ENCODE results near the gene ARHGAP4. TPM values are rescaled to one million over a fixed set of nuclear protein-coding genes. Genes with fewer than 3 reads are reported as not detected.

Gene ARHGAP4
- total and polyA plus RNA-seq, 3 donors from 2014 or later = 25.6 to 41.3 (median 34.6) TPM

GRCh38 chrX:153865321-153865580 is 60.8 kb downstream of the ARHGAP4 start:
- 100% methylated on average over 3 of the region's 11 CpGs for WGBS, 2 donors
- intact Hi-C loops (cut with DNase I; ENCODE audit: low total_unique reads) = no loop called here
- Histone ChIP-seq H3K4me3 (no peak overlapping the region), H3K27ac (no peak overlapping the region), H3K4me1 (no peaks in the 10 kb centered on the region), H3K9me3 (no peaks in the 10 kb centered on the region), H3K36me3 (ENCODE audit: low read depth, missing control alignments) (no peaks in the 10 kb centered on the region), H3K27me3 (no peaks in the 10 kb centered on the region)
- no peak for DNase-seq
- TF ChIP-seq POLR2A (IDR thresholded peaks at IDR 0.05) = no peak
- no peak for TF ChIP-seq CTCF (IDR thresholded peaks at IDR 0.05)

GRCh38 chrX:153864561-153865320 is 61.3 kb downstream of the ARHGAP4 start:
- Histone ChIP-seq H3K4me1 (no peaks in the 10 kb centered on the region), H3K27ac (no peak overlapping the region), H3K36me3 (ENCODE audit: low read depth, missing control alignments) (no peaks in the 10 kb centered on the region), H3K9me3 (no peaks in the 10 kb centered on the region), H3K27me3 (no peaks in the 10 kb centered on the region), H3K4me3 (no peak overlapping the region)
- 89% methylated on average over 17 of the region's 30 CpGs; no CpG with 5 or more reads in 1 of the 2 donors for WGBS, 2 donors
- DNase-seq = no peak
- intact Hi-C loops (cut with DNase I; ENCODE audit: low total_unique reads) = no loop called here
- TF ChIP-seq POLR2A (IDR thresholded peaks at IDR 0.05) = no peak
- TF ChIP-seq CTCF (IDR thresholded peaks at IDR 0.05) = no peak

- no peak overlapping the region for H3K27ac ChIP-seq
- DNase-seq = no peak
- no peaks in the 10 kb centered on the region for H3K4me1 ChIP-seq
- no peaks in the 10 kb centered on the region for H3K36me3 ChIP-seq (ENCODE audit: low read depth, missing control alignments)
- 85 to 97% methylated on average over 5 to 10 of the region's 10 CpGs for WGBS, 2 donors
- no peak for TF ChIP-seq CTCF (IDR thresholded peaks at IDR 0.05)
- no peak for TF ChIP-seq POLR2A (IDR thresholded peaks at IDR 0.05)
- intact Hi-C loops (cut with DNase I; ENCODE audit: low total_unique reads) = no loop called here
- no peak overlapping the region for H3K4me3 ChIP-seq
- H3K9me3 ChIP-seq = no peaks in the 10 kb centered on the region
- H3K27me3 ChIP-seq = no peaks in the 10 kb centered on the region
Measured at GRCh38 chrX:153864101-153864500, 62.0 kb downstream of the ARHGAP4 start.

- Histone ChIP-seq H3K27ac (no peak overlapping the region), H3K4me1 (no peaks in the 10 kb centered on the region), H3K9me3 (no peaks in the 10 kb centered on the region), H3K36me3 (ENCODE audit: low read depth, missing control alignments) (no peaks in the 10 kb centered on the region), H3K27me3 (no peaks in the 10 kb centered on the region), H3K4me3 (no peak overlapping the region)
- intact Hi-C loops (cut with DNase I; ENCODE audit: low total_unique reads) = no loop called here
- DNase-seq = no peak
- TF ChIP-seq POLR2A (IDR thresholded peaks at IDR 0.05) (no peak), CTCF (IDR thresholded peaks at IDR 0.05) (no peak)
- WGBS, 2 donors = 83 to 85% methylated on average over 6 to 21 of the region's 28 CpGs
Measured at GRCh38 chrX:153863251-153863991, 62.6 kb downstream of the ARHGAP4 start.

All from testis (tissue), 3 donors.